Sigmoid colon (tissue), 4 donors: ENCODE results near the gene OPRL1.

Experiments
- CTCF ChIP-seq, 4 experiments: fragments of 450-650 bp in 3 of 4; fragments of 200-600 bp in 1 of 4; IDR thresholded peaks; one replicate each; pipeline ENCODE4 v1.5.1; 2016 to 2019; ENCODE audit warnings: antibody characterized with exemption in 4 of 4, mild to moderate bottlenecking in 3 of 4, moderate library complexity in 2 of 4
- POLR2A ChIP-seq, 2 donors: fragments of 450-650 bp; IDR thresholded peaks; one replicate each; pipeline ENCODE4 v1.6.1; 2016; ENCODE audit warnings: antibody characterized with exemption in 2 of 2, mild to moderate bottlenecking in 2 of 2, moderate library complexity in 2 of 2
- POLR2AphosphoS5 ChIP-seq, 4 donors: sonication (generic); formaldehyde crosslinking; IDR thresholded peaks; one replicate each; pipeline ENCODE4 v1.6.1; 2017; ENCODE audit warnings: antibody characterized with exemption in 4 of 4

GRCh38 chr20:64055893-64056638 lies 23.8 kb upstream of the OPRL1 start:
- TF ChIP-seq CTCF (IDR thresholded peaks at IDR 0.05) = no peak
- TF ChIP-seq POLR2AphosphoS5 (IDR thresholded peaks at IDR 0.05) = no peak
- TF ChIP-seq POLR2A (IDR thresholded peaks at IDR 0.05) = no peak
